CD4-positive, alpha-beta T cell treated with Interferon gamma for 1 hour (primary cell): Measurements from ENCODE around the gene ODAD3.
"Not testable (repeated sequence)": the region's sequence is repeated elsewhere in the genome, so short reads cannot be mapped to it uniquely, and the experiment has no call there.

ENCODE experiments used
- DNase-seq: peaks from one replicate; pipeline ENCODE4 v3.0.0-alpha.2; 2020

Gene ODAD3

GRCh38 chr19:11458912-11459311 lies 24.0 kb upstream of the ODAD3 start:
- DNase-seq = not testable (repeated sequence)

DNA sequence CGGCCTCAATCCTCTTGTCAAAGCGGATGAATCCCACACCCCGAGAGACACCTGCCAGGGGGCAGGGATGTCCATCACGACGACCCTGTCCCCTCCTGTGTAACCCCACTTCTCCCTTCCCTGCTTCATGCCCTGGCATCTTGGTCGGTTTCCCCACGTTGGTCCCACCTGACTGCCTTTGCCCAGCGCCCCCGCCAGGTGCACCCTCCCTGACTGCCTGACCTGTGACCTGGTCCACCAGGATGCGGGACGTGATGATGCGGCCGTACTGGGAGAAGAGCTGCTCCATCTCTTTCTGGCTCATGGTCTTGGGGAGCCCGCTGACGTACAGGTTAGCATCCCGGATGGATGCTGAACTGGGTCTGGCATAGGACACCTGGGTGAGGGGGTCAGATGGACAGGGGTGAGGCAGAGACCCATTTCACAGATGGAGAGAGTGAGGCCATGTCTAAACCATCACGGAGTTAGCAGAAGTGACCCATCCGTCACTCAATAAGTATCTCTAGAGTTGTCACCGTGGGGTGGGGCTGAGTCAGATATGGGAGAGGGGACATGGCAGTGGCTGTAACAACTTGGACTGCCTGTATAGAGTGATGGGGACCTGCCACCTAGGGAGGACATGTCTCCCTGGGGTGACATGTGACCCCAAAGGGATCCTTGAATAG lies 23.4 kb upstream of the ODAD3 start:
- no peak for DNase-seq

DNA sequence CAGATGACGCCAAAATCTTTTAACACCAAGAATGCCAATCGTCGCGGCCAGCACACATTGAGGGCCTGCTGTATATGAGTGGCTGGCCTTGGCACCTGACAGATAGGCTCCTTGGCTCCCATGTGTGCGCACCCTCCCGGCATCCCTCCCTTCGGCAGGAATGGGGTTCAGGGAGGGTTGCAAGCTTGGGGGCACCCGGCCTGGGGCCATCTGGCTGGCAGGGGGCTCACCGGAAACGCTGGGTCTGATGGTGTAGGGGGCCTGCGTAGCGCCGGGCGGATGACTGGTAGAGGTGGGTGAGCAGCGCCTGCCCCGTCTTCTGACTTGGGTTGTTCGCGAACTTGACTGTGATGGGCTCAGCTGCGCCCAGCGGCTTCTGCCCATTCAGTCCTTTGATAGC lies 22.9 kb upstream of the ODAD3 start:
- no peak for DNase-seq

DNA sequence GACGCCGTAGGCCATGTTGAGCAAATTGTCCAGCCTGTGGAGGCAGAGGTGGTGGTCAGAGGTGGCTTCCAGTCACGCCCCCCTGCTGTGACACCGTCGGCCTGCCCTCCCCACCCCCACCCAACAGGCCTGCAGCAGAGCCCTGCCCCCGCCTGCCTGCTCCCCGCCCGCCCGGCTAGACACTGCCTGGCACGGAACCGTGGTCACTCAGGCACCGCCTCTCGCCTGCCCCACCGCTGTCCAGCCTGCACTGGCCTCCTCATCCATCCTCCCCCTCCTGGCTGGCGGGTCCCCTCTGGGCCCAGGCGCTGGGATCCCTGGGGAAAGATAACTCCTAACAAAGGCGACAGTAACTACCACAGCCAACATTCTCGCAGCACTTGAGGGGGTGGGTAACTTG lies 22.2 kb upstream of the ODAD3 start:
- no peak for DNase-seq

DNA sequence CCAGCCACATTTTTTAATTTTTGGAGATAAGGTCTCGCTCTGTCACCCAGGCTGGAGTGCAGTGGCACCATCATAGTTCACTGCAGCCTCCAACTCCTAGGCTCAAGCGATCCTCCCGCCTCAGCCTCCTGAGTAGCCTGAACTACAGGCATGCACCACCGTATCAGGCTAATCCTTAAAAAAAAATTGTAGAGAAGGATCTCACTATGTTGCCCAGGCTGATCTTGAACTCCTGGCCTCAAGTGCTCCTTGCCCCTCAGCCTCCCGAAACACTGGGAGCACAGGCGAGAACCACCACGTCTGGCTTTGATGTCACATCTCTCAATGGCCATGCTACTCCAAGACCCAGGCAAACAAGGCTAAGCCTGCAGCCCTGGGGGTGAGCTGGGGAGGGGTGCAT lies 21.7 kb upstream of the ODAD3 start:
- no peak for DNase-seq

DNA sequence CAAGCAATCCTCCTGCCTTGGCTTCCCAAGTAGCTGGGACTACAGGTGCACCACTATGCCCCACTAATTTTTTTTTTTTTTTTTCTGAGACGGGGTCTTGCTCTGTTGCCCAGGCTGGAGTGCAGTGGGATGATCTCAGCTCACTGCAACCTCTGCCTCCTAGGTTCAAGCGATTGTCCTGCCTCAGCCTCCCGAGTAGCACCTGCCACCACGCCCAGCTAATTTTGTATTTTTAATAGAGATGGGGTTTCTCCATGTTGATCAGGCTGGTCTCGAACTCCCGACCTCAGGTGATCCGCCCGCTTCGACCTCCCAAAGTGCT lies 20.3 kb upstream of the ODAD3 start:
- not testable (repeated sequence) for DNase-seq

- DNase-seq = no peak
These were observed 18.8 kb upstream of the ODAD3 start for GRCh38 chr19:11453468-11454341.

GRCh38 chr19:11452620-11453310 lies 17.8 kb upstream of the ODAD3 start:
- no peak for DNase-seq

- DNase-seq = no peak
These were observed 17.1 kb upstream of the ODAD3 start for GRCh38 chr19:11451871-11452619.

GRCh38 chr19:11451327-11451870 lies 16.5 kb upstream of the ODAD3 start:
- no peak for DNase-seq

- DNase-seq = no peak
These were observed 15.8 kb upstream of the ODAD3 start for GRCh38 chr19:11450570-11451326.

- DNase-seq = no peak
These were observed 14.1 kb upstream of the ODAD3 start for GRCh38 chr19:11448923-11449554.

DNA sequence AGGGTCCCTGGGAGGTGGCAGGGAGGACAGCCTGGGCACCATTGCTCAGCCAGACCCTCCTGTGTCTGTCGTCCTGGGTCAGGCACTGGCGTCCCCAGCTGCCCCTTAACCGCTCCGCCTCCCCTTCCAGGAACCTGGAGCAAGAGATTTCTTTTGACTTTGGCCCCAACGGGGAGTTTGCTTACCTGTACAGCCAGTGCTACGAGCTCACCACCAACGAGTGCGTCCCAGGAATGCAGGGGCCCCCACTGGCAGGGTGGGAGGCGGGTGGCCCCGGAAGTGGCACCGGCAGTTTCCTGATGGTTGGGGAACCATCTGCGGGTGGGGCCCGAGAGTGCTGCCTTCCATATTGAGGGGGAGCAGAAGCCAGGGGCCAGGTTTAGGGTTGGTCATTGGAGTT lies 13.5 kb upstream of the ODAD3 start:
- no peak for DNase-seq

GRCh38 chr19:11447347-11448262 lies 12.7 kb upstream of the ODAD3 start:
- no peak for DNase-seq

GRCh38 chr19:11446652-11447301 lies 11.9 kb upstream of the ODAD3 start:
- DNase-seq = peak; percentile 38

DNA sequence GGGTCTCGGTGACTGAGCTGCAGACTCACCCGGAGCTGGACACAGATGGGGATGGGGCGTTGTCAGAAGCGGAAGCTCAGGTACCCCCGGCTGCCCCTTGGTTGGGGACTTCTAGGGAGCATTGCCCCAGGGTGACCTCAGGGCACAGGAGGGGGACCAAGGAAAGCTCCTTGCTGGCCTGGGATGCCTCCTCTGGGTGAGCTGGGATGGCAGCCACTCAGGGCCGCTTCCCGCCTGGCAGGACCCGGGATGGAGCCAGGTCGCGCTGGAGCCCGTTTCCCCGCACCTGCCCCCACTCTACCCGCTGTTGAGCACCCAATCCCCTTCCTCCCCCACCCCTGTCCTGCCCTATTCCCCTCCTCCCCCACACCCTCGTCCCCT lies 11.3 kb upstream of the ODAD3 start:
- DNase-seq = no peak

DNA sequence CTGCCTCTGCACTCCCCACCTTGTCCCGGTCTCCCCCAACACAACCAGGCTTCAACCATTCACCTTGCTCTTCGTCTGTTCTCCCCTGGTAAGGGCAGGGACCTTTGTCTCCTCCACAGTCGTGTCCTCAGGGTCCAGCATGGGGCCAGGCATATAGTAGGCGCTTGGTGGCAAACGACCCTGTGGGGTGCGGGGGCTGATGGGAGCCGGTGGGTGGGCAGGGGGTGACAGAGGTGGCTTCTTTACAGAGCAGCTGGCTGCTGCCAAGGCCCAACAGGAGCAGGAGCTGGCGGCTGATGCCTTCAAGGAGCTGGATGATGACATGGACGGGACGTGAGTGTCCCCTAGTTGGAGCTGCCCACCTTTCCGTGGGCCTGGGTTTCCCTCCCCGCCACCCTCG lies 10.2 kb upstream of the ODAD3 start:
- no peak for DNase-seq

GRCh38 chr19:11444059-11444458 lies 9.1 kb upstream of the ODAD3 start:
- no peak for DNase-seq

DNA sequence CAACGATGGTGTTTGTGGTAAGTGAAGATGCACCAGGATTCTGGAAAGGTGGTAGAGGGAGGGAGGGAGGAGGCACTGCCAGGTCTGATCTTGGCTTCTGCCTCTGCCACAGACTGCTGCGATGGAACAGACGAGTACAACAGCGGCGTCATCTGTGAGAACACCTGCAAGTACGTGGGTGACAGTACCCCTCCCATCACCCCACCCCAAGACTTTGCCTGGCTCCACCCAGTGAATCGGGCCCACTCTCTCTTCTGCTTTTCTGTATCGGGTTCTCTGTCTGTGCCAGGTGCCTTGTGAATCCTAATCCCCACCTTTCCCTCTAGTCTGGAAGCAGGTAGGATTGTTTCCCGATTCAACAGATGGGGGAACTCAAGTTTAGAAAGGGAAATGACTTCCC lies 3.0 kb upstream of the ODAD3 start:
- peak; percentile 71 for DNase-seq

- no peak for DNase-seq
These were observed 952 bp upstream of the ODAD3 start for GRCh38 chr19:11435833-11436313.
